Central memory CD8-positive, alpha-beta T cell (primary cell): ENCODE data around the gene GRAMD4.

Experiments used
- ATAC-seq: fragments of 150-1000 bp; cut with Tn5 transposase; replicated peaks from 2 replicates; pipeline ENCODE4 v1.10.0; 2022; ENCODE audit warnings: mild to moderate bottlenecking, moderate FRiP score, moderate number of reproducible peaks; ENCODE audit not compliant: poor library complexity, severe bottlenecking; ENCODE audit errors: extremely low read depth
- DNase-seq, 2 donors: peaks; one replicate each; pipeline ENCODE4 v3.0.0; 2021; ENCODE audit warnings: low spot score in 2 of 2
- H3K27ac Mint-ChIP-seq: one replicate; pipeline ENCODE4 v1.8.0; 2022; ENCODE audit warnings: low read depth, mild to moderate bottlenecking, moderate library complexity, mixed read lengths
- H3K27me3 Mint-ChIP-seq: one replicate; pipeline ENCODE4 v1.8.0; 2022; ENCODE audit warnings: mixed read lengths
- H3K36me3 Mint-ChIP-seq: one replicate; pipeline ENCODE4 v1.8.0; 2022; ENCODE audit warnings: mild to moderate bottlenecking, moderate library complexity, mixed read lengths; ENCODE audit not compliant: insufficient read depth
- H3K4me1 Mint-ChIP-seq: one replicate; pipeline ENCODE4 v1.8.0; 2022; ENCODE audit warnings: mixed read lengths
- H3K4me3 Mint-ChIP-seq: one replicate; pipeline ENCODE4 v1.8.0; 2022; ENCODE audit warnings: mild to moderate bottlenecking, moderate library complexity, mixed read lengths
- H3K9me3 Mint-ChIP-seq: one replicate; pipeline ENCODE4 v1.8.0; 2022; ENCODE audit warnings: mixed read lengths

GRAMD4 gene

GRCh38 chr22:46719921-46720320 is 99.7 kb downstream of the GRAMD4 start:
- H3K27ac Mint-ChIP-seq = peak overlapping the region; percentile 16
- no peaks in the 10 kb centered on the region for H3K9me3 Mint-ChIP-seq
- H3K27me3 Mint-ChIP-seq = no peaks in the 10 kb centered on the region
- peaks cover 45% of the 10 kb centered on the region for H3K36me3 Mint-ChIP-seq
- peaks cover 28% of the 10 kb centered on the region for H3K4me1 Mint-ChIP-seq
- no peak for DNase-seq
- ATAC-seq = no peak
- no peak overlapping the region for H3K4me3 Mint-ChIP-seq

- peaks cover 45% of the 10 kb centered on the region for H3K36me3 Mint-ChIP-seq
- DNase-seq (no peak), ATAC-seq (no peak)
- H3K4me1 Mint-ChIP-seq = peaks cover 22% of the 10 kb centered on the region
- no peak overlapping the region for H3K27ac Mint-ChIP-seq
- no peak overlapping the region for H3K4me3 Mint-ChIP-seq
- H3K27me3 Mint-ChIP-seq = no peaks in the 10 kb centered on the region
- H3K9me3 Mint-ChIP-seq = no peaks in the 10 kb centered on the region
Observed at GRCh38 chr22:46721501-46722085, 101.4 kb downstream of the GRAMD4 start.

- H3K4me1 Mint-ChIP-seq = peaks cover 27% of the 10 kb centered on the region
- no peak for ATAC-seq
- peak overlapping the region; percentile 8 for H3K27ac Mint-ChIP-seq
- no peak for DNase-seq
- H3K27me3 Mint-ChIP-seq = no peaks in the 10 kb centered on the region
- no peak overlapping the region for H3K4me3 Mint-ChIP-seq
- H3K36me3 Mint-ChIP-seq = peaks cover 35% of the 10 kb centered on the region
- no peaks in the 10 kb centered on the region for H3K9me3 Mint-ChIP-seq
Observed at GRCh38 chr22:46723882-46724281, 103.7 kb downstream of the GRAMD4 start.

GRCh38 chr22:46725096-46725495 is 104.9 kb downstream of the GRAMD4 start:
- Mint-ChIP-seq H3K4me3 (no peak overlapping the region), H3K27me3 (no peaks in the 10 kb centered on the region), H3K9me3 (no peaks in the 10 kb centered on the region), H3K4me1 (peaks cover 27% of the 10 kb centered on the region), H3K36me3 (peaks cover 27% of the 10 kb centered on the region), H3K27ac (no peak overlapping the region)
- no peak for DNase-seq
- no peak for ATAC-seq

- H3K9me3 Mint-ChIP-seq = no peaks in the 10 kb centered on the region
- peaks cover 39% of the 10 kb centered on the region for H3K4me1 Mint-ChIP-seq
- peaks cover 26% of the 10 kb centered on the region for H3K36me3 Mint-ChIP-seq
- H3K27ac Mint-ChIP-seq = no peak overlapping the region
- DNase-seq (no peak), ATAC-seq (no peak)
- H3K4me3 Mint-ChIP-seq = no peak overlapping the region
- H3K27me3 Mint-ChIP-seq = no peaks in the 10 kb centered on the region
Observed at GRCh38 chr22:46726066-46726985, 106.1 kb downstream of the GRAMD4 start.

- H3K4me3 Mint-ChIP-seq = no peak overlapping the region
- peaks cover 39% of the 10 kb centered on the region for H3K4me1 Mint-ChIP-seq
- H3K27me3 Mint-ChIP-seq = no peaks in the 10 kb centered on the region
- H3K36me3 Mint-ChIP-seq = peaks cover 27% of the 10 kb centered on the region
- DNase-seq (no peak), ATAC-seq (no peak)
- H3K27ac Mint-ChIP-seq = no peak overlapping the region
- H3K9me3 Mint-ChIP-seq = no peaks in the 10 kb centered on the region
Observed at GRCh38 chr22:46726986-46727317, 106.8 kb downstream of the GRAMD4 start.

- peaks cover 29% of the 10 kb centered on the region for H3K36me3 Mint-ChIP-seq
- ATAC-seq = no peak
- peak overlapping the region; percentile 57 for H3K27ac Mint-ChIP-seq
Observed at GRCh38 chr22:46727813-46728364, 107.7 kb downstream of the GRAMD4 start.

GRCh38 chr22:46728470-46728869 is 108.3 kb downstream of the GRAMD4 start:
- ATAC-seq (no peak), DNase-seq (no peak)
- H3K27ac Mint-ChIP-seq = peak overlapping the region; percentile 57
- H3K4me3 Mint-ChIP-seq = no peak overlapping the region
- peaks cover 33% of the 10 kb centered on the region for H3K36me3 Mint-ChIP-seq
- no peaks in the 10 kb centered on the region for H3K9me3 Mint-ChIP-seq
- peaks cover 40% of the 10 kb centered on the region for H3K4me1 Mint-ChIP-seq
- H3K27me3 Mint-ChIP-seq = no peaks in the 10 kb centered on the region

More at GRCh38 chr22:46727813-46728364, 107.7 kb downstream of the GRAMD4 start:
- Mint-ChIP-seq H3K27me3 (no peaks in the 10 kb centered on the region), H3K9me3 (no peaks in the 10 kb centered on the region), H3K4me1 (peaks cover 40% of the 10 kb centered on the region), H3K4me3 (no peak overlapping the region)
- DNase-seq = no peak
